ENCODE results near the gene TXNL4A.

Gene TXNL4A

GRCh38 chr18:79921984-79922965 is 66.1 kb downstream of the TXNL4A start:
- no peak for TF ChIP-seq Cebpa-rat (IDR thresholded peaks at IDR 0.05)
- no peak overlapping the region for H3K4me2 ChIP-seq
- peaks cover 73% of the 10 kb centered on the region for H3K36me3 ChIP-seq
- H3K9me3 ChIP-seq: peaks cover 32% of the 10 kb centered on the region
- no peaks in the 10 kb centered on the region for H3K4me1 ChIP-seq
- H3K9ac ChIP-seq: no peak overlapping the region
- H3K4me3 ChIP-seq: no peak overlapping the region
- peaks cover 72% of the 10 kb centered on the region for H4K20me1 ChIP-seq
- H3K27me3 ChIP-seq: no peaks in the 10 kb centered on the region; the same call in 1 of the 2 replicates
- no peak overlapping the region for H3K27ac ChIP-seq
